Measurements from ENCODE around the gene MAPKBP1. TPM values are rescaled to one million over a fixed set of nuclear protein-coding genes. Genes with fewer than 3 reads are reported as not detected.

The MAPKBP1 gene
- total and polyA plus RNA-seq, 2 of the 13 experiments (the other 11 are each of a cell fraction or from before 2014, with no cell fraction given): 3.0 to 7.3 TPM

DNA sequence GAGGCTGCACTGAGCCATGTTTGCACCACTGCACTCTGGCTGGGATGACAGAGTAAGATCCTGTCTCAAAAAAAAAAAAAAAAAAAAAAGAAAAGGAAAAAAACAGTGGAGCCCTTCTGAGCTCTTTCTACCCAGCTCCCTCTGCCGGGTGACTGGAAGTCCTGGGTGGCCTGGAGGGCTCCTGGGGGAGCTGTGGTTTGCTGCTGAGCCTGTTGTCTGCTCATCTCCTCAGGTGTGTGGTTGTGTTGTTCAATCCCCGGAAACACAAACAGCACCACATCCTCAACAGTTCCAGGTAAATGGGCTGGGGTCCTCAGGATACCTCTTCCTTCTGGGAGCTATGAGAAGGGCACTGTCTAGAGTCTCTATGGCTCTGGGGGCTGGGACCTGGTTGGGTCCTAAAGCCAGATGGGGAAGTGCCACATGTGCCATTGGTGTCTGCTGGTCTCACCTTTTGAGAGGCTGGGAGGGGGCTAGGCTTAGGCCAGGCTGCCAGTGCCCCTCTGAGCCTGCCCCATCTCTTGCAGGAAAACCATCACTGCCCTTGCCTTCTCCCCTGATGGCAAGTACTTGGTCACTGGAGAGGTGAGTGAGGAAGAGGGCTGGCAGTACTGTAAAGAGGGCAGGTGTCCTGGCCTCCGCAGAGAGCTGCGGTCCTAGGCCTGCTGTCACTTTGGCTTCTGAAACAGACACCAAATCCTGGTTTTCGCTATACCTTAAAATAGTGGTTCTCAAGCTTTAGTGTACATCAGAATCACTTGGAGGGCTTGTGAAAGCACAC, 36.6 kb downstream of the MAPKBP1 start (continued):
- TF ChIP-seq, protein P1, sequence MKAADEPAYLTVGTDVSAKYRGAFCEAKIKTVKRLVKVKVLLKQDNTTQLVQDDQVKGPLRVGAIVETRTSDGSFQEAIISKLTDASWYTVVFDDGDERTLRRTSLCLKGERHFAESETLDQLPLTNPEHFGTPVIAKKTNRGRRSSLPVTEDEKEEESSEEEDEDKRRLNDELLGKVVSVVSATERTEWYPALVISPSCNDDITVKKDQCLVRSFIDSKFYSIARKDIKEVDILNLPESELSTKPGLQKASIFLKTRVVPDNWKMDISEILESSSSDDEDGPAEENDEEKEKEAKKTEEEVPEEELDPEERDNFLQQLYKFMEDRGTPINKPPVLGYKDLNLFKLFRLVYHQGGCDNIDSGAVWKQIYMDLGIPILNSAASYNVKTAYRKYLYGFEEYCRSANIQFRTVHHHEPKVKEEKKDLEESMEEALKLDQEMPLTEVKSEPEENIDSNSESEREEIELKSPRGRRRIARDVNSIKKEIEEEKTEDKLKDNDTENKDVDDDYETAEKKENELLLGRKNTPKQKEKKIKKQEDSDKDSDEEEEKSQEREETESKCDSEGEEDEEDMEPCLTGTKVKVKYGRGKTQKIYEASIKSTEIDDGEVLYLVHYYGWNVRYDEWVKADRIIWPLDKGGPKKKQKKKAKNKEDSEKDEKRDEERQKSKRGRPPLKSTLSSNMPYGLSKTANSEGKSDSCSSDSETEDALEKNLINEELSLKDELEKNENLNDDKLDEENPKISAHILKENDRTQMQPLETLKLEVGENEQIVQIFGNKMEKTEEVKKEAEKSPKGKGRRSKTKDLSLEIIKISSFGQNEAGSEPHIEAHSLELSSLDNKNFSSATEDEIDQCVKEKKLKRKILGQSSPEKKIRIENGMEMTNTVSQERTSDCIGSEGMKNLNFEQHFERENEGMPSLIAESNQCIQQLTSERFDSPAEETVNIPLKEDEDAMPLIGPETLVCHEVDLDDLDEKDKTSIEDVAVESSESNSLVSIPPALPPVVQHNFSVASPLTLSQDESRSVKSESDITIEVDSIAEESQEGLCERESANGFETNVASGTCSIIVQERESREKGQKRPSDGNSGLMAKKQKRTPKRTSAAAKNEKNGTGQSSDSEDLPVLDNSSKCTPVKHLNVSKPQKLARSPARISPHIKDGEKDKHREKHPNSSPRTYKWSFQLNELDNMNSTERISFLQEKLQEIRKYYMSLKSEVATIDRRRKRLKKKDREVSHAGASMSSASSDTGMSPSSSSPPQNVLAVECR (CRISPR knock-in tag; IDR thresholded peaks at IDR 0.05; ENCODE audit: borderline replicate concordance): no peak
- TF ChIP-seq NONO (IDR thresholded peaks at IDR 0.05) (no peak), NONO (CRISPR knock-in tag; conservative IDR thresholded peaks at IDR 0.05) (no peak), AHR (CRISPR knock-in tag; IDR thresholded peaks at IDR 0.05) (0 out of 2 replicates have a peak, but pooled peaks have one; percentile 8), SOX6 (IDR thresholded peaks at IDR 0.05) (no peak), SOX6 (CRISPR knock-in tag; IDR thresholded peaks at IDR 0.05) (no peak), MYC (CRISPR knock-in tag; IDR thresholded peaks at IDR 0.05; ENCODE audit: borderline replicate concordance) (peak; percentile 12; the same call in 1 of the 2 replicates), ZNF317 (CRISPR knock-in tag; IDR thresholded peaks at IDR 0.05) (no peak), PAF1 (CRISPR knock-in tag; IDR thresholded peaks at IDR 0.05) (no peak), MLLT10 (CRISPR knock-in tag; IDR thresholded peaks at IDR 0.05) (no peak), ZZZ3 (CRISPR knock-in tag; IDR thresholded peaks at IDR 0.05; ENCODE audit: borderline replicate concordance) (no peak)
- TF ChIP-seq, protein P2, sequence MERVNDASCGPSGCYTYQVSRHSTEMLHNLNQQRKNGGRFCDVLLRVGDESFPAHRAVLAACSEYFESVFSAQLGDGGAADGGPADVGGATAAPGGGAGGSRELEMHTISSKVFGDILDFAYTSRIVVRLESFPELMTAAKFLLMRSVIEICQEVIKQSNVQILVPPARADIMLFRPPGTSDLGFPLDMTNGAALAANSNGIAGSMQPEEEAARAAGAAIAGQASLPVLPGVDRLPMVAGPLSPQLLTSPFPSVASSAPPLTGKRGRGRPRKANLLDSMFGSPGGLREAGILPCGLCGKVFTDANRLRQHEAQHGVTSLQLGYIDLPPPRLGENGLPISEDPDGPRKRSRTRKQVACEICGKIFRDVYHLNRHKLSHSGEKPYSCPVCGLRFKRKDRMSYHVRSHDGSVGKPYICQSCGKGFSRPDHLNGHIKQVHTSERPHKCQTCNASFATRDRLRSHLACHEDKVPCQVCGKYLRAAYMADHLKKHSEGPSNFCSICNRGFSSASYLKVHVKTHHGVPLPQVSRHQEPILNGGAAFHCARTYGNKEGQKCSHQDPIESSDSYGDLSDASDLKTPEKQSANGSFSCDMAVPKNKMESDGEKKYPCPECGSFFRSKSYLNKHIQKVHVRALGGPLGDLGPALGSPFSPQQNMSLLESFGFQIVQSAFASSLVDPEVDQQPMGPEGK (CRISPR knock-in tag; IDR thresholded peaks at IDR 0.05): no peak
- TF ChIP-seq, protein P3, sequence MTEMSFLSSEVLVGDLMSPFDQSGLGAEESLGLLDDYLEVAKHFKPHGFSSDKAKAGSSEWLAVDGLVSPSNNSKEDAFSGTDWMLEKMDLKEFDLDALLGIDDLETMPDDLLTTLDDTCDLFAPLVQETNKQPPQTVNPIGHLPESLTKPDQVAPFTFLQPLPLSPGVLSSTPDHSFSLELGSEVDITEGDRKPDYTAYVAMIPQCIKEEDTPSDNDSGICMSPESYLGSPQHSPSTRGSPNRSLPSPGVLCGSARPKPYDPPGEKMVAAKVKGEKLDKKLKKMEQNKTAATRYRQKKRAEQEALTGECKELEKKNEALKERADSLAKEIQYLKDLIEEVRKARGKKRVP (CRISPR knock-in tag; IDR thresholded peaks at IDR 0.05): no peak
- TF ChIP-seq, protein P4, sequence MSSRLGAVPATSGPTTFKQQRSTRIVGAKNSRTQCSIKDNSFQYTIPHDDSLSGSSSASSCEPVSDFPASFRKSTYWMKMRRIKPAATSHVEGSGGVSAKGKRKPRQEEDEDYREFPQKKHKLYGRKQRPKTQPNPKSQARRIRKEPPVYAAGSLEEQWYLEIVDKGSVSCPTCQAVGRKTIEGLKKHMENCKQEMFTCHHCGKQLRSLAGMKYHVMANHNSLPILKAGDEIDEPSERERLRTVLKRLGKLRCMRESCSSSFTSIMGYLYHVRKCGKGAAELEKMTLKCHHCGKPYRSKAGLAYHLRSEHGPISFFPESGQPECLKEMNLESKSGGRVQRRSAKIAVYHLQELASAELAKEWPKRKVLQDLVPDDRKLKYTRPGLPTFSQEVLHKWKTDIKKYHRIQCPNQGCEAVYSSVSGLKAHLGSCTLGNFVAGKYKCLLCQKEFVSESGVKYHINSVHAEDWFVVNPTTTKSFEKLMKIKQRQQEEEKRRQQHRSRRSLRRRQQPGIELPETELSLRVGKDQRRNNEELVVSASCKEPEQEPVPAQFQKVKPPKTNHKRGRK (CRISPR knock-in tag; IDR thresholded peaks at IDR 0.05): no peak
